ENCODE data around the gene THAP12. TPM values are rescaled to one million over a fixed set of nuclear protein-coding genes. Genes with fewer than 3 reads are reported as not detected.

Gene THAP12
- total RNA-seq, 1 donor from 2014 or later = 34.3 TPM

- intact Hi-C loops (cut with DNase I) = no loop called here
- no peaks in the 10 kb centered on the region for H3K27me3 ChIP-seq (ENCODE audit: low read depth)
- no peaks in the 10 kb centered on the region for H3K9me3 ChIP-seq
- H3K27ac ChIP-seq = no peak overlapping the region
- TF ChIP-seq CTCF (IDR thresholded peaks at IDR 0.05) = no peak
- no peaks in the 10 kb centered on the region for H3K36me3 ChIP-seq
- no peak overlapping the region for H3K4me3 ChIP-seq
- DNase-seq (no peak), ATAC-seq (no peak)
- no peaks in the 10 kb centered on the region for H3K4me1 ChIP-seq
Observed at GRCh38 chr11:76397383-76397782, 16.5 kb upstream of the THAP12 start.

- Histone ChIP-seq H3K9me3 (no peaks in the 10 kb centered on the region), H3K27me3 (ENCODE audit: low read depth) (no peaks in the 10 kb centered on the region), H3K36me3 (no peaks in the 10 kb centered on the region), H3K4me1 (no peaks in the 10 kb centered on the region), H3K27ac (no peak overlapping the region), H3K4me3 (no peak overlapping the region)
- intact Hi-C loops (cut with DNase I) = no loop called here
- ATAC-seq (no peak), DNase-seq (no peak)
- TF ChIP-seq CTCF (IDR thresholded peaks at IDR 0.05) = no peak
Observed at GRCh38 chr11:76395296-76395695, 14.4 kb upstream of the THAP12 start.

GRCh38 chr11:76394411-76394810 lies 13.5 kb upstream of the THAP12 start:
- no peaks in the 10 kb centered on the region for H3K27me3 ChIP-seq (ENCODE audit: low read depth)
- no peaks in the 10 kb centered on the region for H3K36me3 ChIP-seq
- no peak for ATAC-seq
- H3K4me3 ChIP-seq = no peak overlapping the region
- no peak overlapping the region for H3K27ac ChIP-seq
- no peak for DNase-seq
- intact Hi-C loops (cut with DNase I) = no loop called here
- TF ChIP-seq CTCF (IDR thresholded peaks at IDR 0.05) = no peak
- no peaks in the 10 kb centered on the region for H3K9me3 ChIP-seq
- no peaks in the 10 kb centered on the region for H3K4me1 ChIP-seq

GRCh38 chr11:76392870-76393269 lies 11.9 kb upstream of the THAP12 start:
- intact Hi-C loops (cut with DNase I) = no loop called here
- ATAC-seq (no peak), DNase-seq (no peak)
- Histone ChIP-seq H3K4me1 (no peaks in the 10 kb centered on the region), H3K27ac (no peak overlapping the region), H3K4me3 (no peak overlapping the region), H3K27me3 (ENCODE audit: low read depth) (no peaks in the 10 kb centered on the region), H3K36me3 (no peaks in the 10 kb centered on the region), H3K9me3 (no peaks in the 10 kb centered on the region)
- no peak for TF ChIP-seq CTCF (IDR thresholded peaks at IDR 0.05)

GRCh38 chr11:76391811-76392475 lies 11.0 kb upstream of the THAP12 start:
- no peak for ATAC-seq
- Histone ChIP-seq H3K9me3 (no peaks in the 10 kb centered on the region), H3K36me3 (no peaks in the 10 kb centered on the region), H3K27me3 (ENCODE audit: low read depth) (no peaks in the 10 kb centered on the region), H3K4me1 (no peaks in the 10 kb centered on the region), H3K4me3 (no peak overlapping the region), H3K27ac (no peak overlapping the region)
- DNase-seq = no peak
- intact Hi-C loops (cut with DNase I) = no loop called here
- TF ChIP-seq CTCF (IDR thresholded peaks at IDR 0.05) = no peak
